WTC11 (cell line): ENCODE measurements around the gene PPM1G.

Source experiments
- CREB1 ChIP-seq: sonication (generic); formaldehyde crosslinking; IDR thresholded peaks from 2 replicates; pipeline ENCODE4 v1.8.0; 2023; ENCODE audit warnings: mild to moderate bottlenecking, missing genetic modification reagents
- SP1 ChIP-seq: sonication (generic); formaldehyde crosslinking; conservative IDR thresholded peaks from 2 replicates; pipeline ENCODE4 v1.8.1; 2022; ENCODE audit warnings: missing genetic modification reagents
- TCF7 ChIP-seq: sonication (generic); formaldehyde crosslinking; IDR thresholded peaks from 2 replicates; pipeline ENCODE4 v1.8.0; 2022; ENCODE audit warnings: mild to moderate bottlenecking, low read depth, missing genetic modification reagents, moderate library complexity
- TF ChIP-seq, protein P1 (sequence below): sonication (generic); formaldehyde crosslinking; IDR thresholded peaks from 2 replicates; pipeline ENCODE4 v1.8.0; 2022; ENCODE audit warnings: mild to moderate bottlenecking, missing genetic modification reagents
- TF ChIP-seq, protein P2 (sequence below): sonication (generic); formaldehyde crosslinking; IDR thresholded peaks from 2 replicates; pipeline ENCODE4 v1.8.1; 2023; ENCODE audit warnings: mild to moderate bottlenecking, missing genetic modification reagents
- TF ChIP-seq, protein P3 (sequence below): fragments of 200-600 bp; IDR thresholded peaks from 2 replicates; pipeline ENCODE4 v1.8.0; 2022; ENCODE audit warnings: antibody characterized with exemption

DNA sequence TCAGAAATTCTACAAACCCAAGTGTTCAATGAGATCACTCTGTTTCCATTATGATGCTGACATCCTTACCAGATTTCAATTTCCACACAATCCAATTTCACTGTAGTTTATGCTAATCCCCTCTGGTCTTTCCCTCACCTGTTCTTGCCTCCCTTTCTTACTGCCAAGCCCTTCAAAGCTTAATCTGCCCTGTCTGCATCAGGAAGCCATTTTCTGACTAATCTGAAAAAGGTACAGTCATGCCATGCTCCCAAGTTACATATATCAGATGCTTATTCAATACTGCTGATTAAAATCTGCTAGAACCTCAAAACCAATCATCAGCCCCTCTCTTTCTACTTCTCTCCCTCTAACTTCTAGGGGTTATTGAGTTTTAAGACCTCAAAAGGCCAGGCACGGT lies 41.7 kb upstream of the PPM1G start:
- TF ChIP-seq, protein P1, sequence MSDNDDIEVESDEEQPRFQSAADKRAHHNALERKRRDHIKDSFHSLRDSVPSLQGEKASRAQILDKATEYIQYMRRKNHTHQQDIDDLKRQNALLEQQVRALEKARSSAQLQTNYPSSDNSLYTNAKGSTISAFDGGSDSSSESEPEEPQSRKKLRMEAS (CRISPR knock-in tag): no peak
- TF ChIP-seq CREB1 (CRISPR knock-in tag): no peak
- TF ChIP-seq, protein P2, sequence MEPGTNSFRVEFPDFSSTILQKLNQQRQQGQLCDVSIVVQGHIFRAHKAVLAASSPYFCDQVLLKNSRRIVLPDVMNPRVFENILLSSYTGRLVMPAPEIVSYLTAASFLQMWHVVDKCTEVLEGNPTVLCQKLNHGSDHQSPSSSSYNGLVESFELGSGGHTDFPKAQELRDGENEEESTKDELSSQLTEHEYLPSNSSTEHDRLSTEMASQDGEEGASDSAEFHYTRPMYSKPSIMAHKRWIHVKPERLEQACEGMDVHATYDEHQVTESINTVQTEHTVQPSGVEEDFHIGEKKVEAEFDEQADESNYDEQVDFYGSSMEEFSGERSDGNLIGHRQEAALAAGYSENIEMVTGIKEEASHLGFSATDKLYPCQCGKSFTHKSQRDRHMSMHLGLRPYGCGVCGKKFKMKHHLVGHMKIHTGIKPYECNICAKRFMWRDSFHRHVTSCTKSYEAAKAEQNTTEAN: no peak
- no peak for TF ChIP-seq TCF7
- TF ChIP-seq, protein P3, sequence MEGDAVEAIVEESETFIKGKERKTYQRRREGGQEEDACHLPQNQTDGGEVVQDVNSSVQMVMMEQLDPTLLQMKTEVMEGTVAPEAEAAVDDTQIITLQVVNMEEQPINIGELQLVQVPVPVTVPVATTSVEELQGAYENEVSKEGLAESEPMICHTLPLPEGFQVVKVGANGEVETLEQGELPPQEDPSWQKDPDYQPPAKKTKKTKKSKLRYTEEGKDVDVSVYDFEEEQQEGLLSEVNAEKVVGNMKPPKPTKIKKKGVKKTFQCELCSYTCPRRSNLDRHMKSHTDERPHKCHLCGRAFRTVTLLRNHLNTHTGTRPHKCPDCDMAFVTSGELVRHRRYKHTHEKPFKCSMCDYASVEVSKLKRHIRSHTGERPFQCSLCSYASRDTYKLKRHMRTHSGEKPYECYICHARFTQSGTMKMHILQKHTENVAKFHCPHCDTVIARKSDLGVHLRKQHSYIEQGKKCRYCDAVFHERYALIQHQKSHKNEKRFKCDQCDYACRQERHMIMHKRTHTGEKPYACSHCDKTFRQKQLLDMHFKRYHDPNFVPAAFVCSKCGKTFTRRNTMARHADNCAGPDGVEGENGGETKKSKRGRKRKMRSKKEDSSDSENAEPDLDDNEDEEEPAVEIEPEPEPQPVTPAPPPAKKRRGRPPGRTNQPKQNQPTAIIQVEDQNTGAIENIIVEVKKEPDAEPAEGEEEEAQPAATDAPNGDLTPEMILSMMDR: no peak
- no peak for TF ChIP-seq SP1 (CRISPR knock-in tag)
